Measurements from ENCODE around the gene CRABP1.

GRCh38 chr15:78355177-78355576 lies 15.0 kb downstream of the CRABP1 start:
- TF ChIP-seq CTCF (IDR thresholded peaks at IDR 0.05), result no peak
- TF ChIP-seq POLR2A (IDR thresholded peaks at IDR 0.05), result no peak
